Spleen (tissue), 11 donors: ENCODE data around the gene COL23A1. TPM values are rescaled to one million over a fixed set of nuclear protein-coding genes. Genes with fewer than 3 reads are reported as not detected.

Experiments
- DNase-seq: peaks from one replicate; pipeline ENCODE4 v3.0.0-alpha.2; 2020
- H3K27ac ChIP-seq, 8 donors: fragments of 200-600 bp; sonication (generic) in 7 of 8; 1 replicate in 4 of 8; 2 replicates in 4 of 8; pipeline versions ENCODE4 v1.5.0 to v1.8.0; 2016 to 2021; ENCODE audit warnings: inconsistent platforms in 4 of 8, mild to moderate bottlenecking in 4 of 8, moderate library complexity in 1 of 8
- H3K27me3 ChIP-seq, 7 donors: fragments of 200-600 bp; sonication (generic) in 6 of 7; replicated peaks in 1 of 7; 1 replicate in 4 of 7; 2 replicates in 3 of 7; pipeline versions ENCODE4 v1.5.0 to v1.8.0; 2016 to 2021; ENCODE audit warnings: inconsistent platforms in 3 of 7, mild to moderate bottlenecking in 1 of 7
- H3K36me3 ChIP-seq, 6 donors: fragments of 200-600 bp; sonication (generic) in 5 of 6; 1 replicate in 4 of 6; 2 replicates in 2 of 6; pipeline versions ENCODE4 v1.5.0 to v1.8.0; 2016 to 2021; ENCODE audit warnings: inconsistent platforms in 2 of 6
- H3K4me1 ChIP-seq, 6 donors: fragments of 200-600 bp; sonication (generic) in 5 of 6; 1 replicate in 3 of 6; 2 replicates in 3 of 6; pipeline versions ENCODE4 v1.5.0 to v1.8.0; 2016 to 2021; ENCODE audit warnings: inconsistent platforms in 3 of 6
- H3K4me3 ChIP-seq, 8 donors: fragments of 200-600 bp; sonication (generic) in 7 of 8; 1 replicate in 4 of 8; 2 replicates in 4 of 8; pipeline versions ENCODE4 v1.5.0 to v1.8.0; 2016 to 2021; ENCODE audit warnings: inconsistent platforms in 4 of 8, mild to moderate bottlenecking in 4 of 8, moderate library complexity in 2 of 8
- H3K9me3 ChIP-seq, 8 donors: fragments of 200-600 bp; sonication (generic) in 7 of 8; 1 replicate in 4 of 8; 2 replicates in 4 of 8; pipeline versions ENCODE4 v1.5.0 to v1.8.0; 2016 to 2021; ENCODE audit warnings: inconsistent platforms in 4 of 8
- POLR2A ChIP-seq, 3 donors: fragments of 450-650 bp; IDR thresholded peaks; one replicate each; pipeline ENCODE4 v1.5.1; 2017; ENCODE audit warnings: antibody characterized with exemption in 3 of 3, mild to moderate bottlenecking in 1 of 3
- POLR2AphosphoS5 ChIP-seq, 3 donors: sonication (generic); formaldehyde crosslinking; IDR thresholded peaks; one replicate each; pipeline ENCODE4 v1.5.1; 2017; ENCODE audit warnings: antibody characterized with exemption in 3 of 3
- WGBS, 5 donors: extraction: QIAGEN DNeasy Blood & Tissue Kit in 3 of 5; methylation state at CpG; one replicate each; pipeline versions ENCODE4 v1.1.5 to v1.1.7; 2013 to 2018; 5-methylcytosine and 5-hydroxymethylcytosine counted together
- intact Hi-C: fragments of 100-400 bp; cut with DNase I; formaldehyde crosslinking; loops from one replicate; pipeline ENCODE4 v1.15.0; 2023; ENCODE audit warnings: low total_unique reads
- polyA plus RNA-seq, 3 donors: library from polyadenylated mRNA; stranded (reverse); fragments of 200-250 nt; gene quantifications; one replicate each; pipeline ENCODE4 v1.2.1, GENCODE V29; 2013
- total RNA-seq, 7 donors: library from RNA; depleted of rRNA in 3 of 7; stranded (reverse); fragments of >200 nt in 3 of 7; fragmentation: NEBNext Ultra II Directional in 4 of 7; extraction: Animal tissue kit (Norgen Biotek cat#: 25700) in 4 of 7; gene quantifications; one replicate each; pipeline versions ENCODE4 v1.1.0 to v1.2.1, GENCODE V29; 2016 to 2021
- TF ChIP-seq, protein P1 (sequence below), 11 experiments: fragments of 200-600 bp in 7 of 11; fragments of 450-650 bp in 4 of 11; sonication (generic) in 4 of 11; IDR thresholded peaks in 8 of 11; conservative IDR thresholded peaks in 3 of 11; 1 replicate in 7 of 11; 2 replicates in 4 of 11; pipeline versions ENCODE4 v1.4.0 to v1.8.0; 2016 to 2021; ENCODE audit warnings: antibody characterized with exemption in 11 of 11, inconsistent platforms in 4 of 11, mild to moderate bottlenecking in 1 of 11
- donor health status: healthy with polysubstance abuse.
- donor health status: DM: no; HTN: no; CAD: no; lungs with moderate emphysema.
- donor health status: DM: no; HTN: no; CAD: no.
- donor health status: Bipolar disorder and iron deficiency.
- donor health status: healthy.
- donor health status: DM: no; HTN: no; CAD: no.
- donor health status: DM: yes; HTN: yes; CAD: no.

COL23A1 gene
- total and polyA plus RNA-seq, 10 donors = 0.63 to 3.8 (median 1.9) TPM

DNA sequence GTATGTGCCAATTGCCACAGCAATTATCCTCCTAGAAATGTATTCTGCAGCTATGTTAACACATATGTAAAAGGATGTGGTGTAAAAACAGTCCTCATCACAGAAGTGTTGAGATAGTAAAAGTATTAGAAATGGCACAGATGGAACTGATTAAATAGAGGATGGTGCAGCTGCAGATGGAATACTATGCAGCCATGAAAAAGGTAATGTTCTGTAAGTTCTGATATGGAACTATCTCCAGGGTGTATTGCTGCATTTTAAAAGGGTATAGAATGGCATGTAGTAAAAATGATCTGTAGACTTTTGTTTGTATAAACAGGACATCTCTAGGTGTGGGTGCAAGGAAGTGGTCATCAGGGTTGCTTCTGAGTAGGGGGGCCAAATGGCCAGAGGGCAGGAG lies 294.6 kb downstream of the COL23A1 start:
- Histone ChIP-seq H3K9me3 (peaks cover 0 to 4% (median 0%) of the 10 kb centered on the region in 8 donors), H3K4me3 (no peak overlapping the region), H3K27me3 (peaks cover 0 to 7% (median 0%) of the 10 kb centered on the region in 7 donors), H3K36me3 (no peaks in the 10 kb centered on the region), H3K4me1 (no peaks in the 10 kb centered on the region), H3K27ac (no peak overlapping the region)
- intact Hi-C loops = no loop called here
- no peak for DNase-seq
- TF ChIP-seq, protein P1, sequence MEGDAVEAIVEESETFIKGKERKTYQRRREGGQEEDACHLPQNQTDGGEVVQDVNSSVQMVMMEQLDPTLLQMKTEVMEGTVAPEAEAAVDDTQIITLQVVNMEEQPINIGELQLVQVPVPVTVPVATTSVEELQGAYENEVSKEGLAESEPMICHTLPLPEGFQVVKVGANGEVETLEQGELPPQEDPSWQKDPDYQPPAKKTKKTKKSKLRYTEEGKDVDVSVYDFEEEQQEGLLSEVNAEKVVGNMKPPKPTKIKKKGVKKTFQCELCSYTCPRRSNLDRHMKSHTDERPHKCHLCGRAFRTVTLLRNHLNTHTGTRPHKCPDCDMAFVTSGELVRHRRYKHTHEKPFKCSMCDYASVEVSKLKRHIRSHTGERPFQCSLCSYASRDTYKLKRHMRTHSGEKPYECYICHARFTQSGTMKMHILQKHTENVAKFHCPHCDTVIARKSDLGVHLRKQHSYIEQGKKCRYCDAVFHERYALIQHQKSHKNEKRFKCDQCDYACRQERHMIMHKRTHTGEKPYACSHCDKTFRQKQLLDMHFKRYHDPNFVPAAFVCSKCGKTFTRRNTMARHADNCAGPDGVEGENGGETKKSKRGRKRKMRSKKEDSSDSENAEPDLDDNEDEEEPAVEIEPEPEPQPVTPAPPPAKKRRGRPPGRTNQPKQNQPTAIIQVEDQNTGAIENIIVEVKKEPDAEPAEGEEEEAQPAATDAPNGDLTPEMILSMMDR (IDR thresholded peaks at IDR 0.05 in 8 of 11, conservative IDR thresholded peaks at IDR 0.05 in 3 of 11) = no peak
- TF ChIP-seq POLR2AphosphoS5 (IDR thresholded peaks at IDR 0.05) (no peak), POLR2A (IDR thresholded peaks at IDR 0.05) (no peak)

DNA sequence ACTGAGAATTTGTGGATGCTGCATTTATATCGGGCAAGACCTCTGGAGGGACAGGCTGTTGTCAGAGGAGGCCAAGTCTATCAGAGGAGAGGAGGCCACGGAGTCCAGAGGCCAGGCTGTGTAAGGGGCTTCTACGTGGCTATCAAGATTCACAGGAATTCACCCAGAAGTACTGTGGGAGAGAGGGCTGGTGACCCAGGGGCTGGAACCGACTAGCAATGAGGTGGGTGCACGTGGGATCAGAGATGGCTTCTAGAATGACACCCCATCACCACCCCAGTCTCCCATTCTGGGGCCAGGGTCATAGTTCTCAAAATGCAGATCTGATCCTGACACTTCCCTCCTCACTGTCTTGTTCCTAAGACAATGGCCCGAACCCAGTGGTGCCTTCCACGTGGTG lies 296.4 kb downstream of the COL23A1 start:
- H3K4me1 ChIP-seq = no peaks in the 10 kb centered on the region
- no peak overlapping the region for H3K27ac ChIP-seq
- WGBS, 5 donors = 79 to 89% (median 82%) methylated on average over 7 of the region's 7 CpGs
- DNase-seq = peak; percentile 47
- peaks cover 0 to 4% (median 0%) of the 10 kb centered on the region in 8 donors for H3K9me3 ChIP-seq
- no peaks in the 10 kb centered on the region for H3K36me3 ChIP-seq
- TF ChIP-seq POLR2AphosphoS5 (IDR thresholded peaks at IDR 0.05) (no peak), POLR2A (IDR thresholded peaks at IDR 0.05) (no peak)
- TF ChIP-seq, protein P1 (IDR thresholded peaks at IDR 0.05 in 8 of 11, conservative IDR thresholded peaks at IDR 0.05 in 3 of 11) = no peak
- H3K27me3 ChIP-seq = peaks cover 0 to 14% (median 0%) of the 10 kb centered on the region in 7 donors
- no peak overlapping the region for H3K4me3 ChIP-seq
- intact Hi-C loops = no loop called here

DNA sequence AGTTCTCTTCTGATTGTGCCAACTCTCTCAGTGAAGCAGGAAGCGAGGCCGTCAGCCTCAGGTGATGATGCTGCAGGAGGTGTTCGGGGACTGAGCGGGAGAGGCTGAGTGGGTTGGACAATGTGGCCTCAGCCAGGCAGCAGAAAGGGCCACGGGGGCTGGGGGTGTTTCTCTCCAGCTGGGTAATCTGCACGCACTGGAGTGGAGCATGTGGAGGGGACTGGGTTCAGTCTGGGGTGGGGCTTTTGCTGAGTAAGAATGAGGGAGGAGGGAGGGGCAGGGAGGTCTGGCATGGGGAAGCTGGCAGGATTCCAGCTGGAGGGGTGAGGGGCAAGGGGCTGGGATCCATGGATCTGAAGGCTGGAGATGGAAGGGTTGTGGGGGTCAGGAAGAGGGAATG lies 296.8 kb downstream of the COL23A1 start:
- peaks cover 0 to 4% (median 0%) of the 10 kb centered on the region in 8 donors for H3K9me3 ChIP-seq
- peaks cover 0 to 3% (median 0%) of the 10 kb centered on the region in 6 donors for H3K4me1 ChIP-seq
- intact Hi-C loops = no loop called here
- peaks cover 0 to 18% (median 0%) of the 10 kb centered on the region in 7 donors for H3K27me3 ChIP-seq
- DNase-seq = peak; percentile 62
- WGBS, 5 donors = 55 to 71% (median 68%) methylated on average over 6 of the region's 6 CpGs
- no peak overlapping the region for H3K4me3 ChIP-seq
- TF ChIP-seq POLR2AphosphoS5 (IDR thresholded peaks at IDR 0.05) = no peak
- TF ChIP-seq, protein P1 (IDR thresholded peaks at IDR 0.05 in 8 of 11, conservative IDR thresholded peaks at IDR 0.05 in 3 of 11) = no peak
- no peak for TF ChIP-seq POLR2A (IDR thresholded peaks at IDR 0.05)
- H3K27ac ChIP-seq = no peak overlapping the region
- no peaks in the 10 kb centered on the region for H3K36me3 ChIP-seq

DNA sequence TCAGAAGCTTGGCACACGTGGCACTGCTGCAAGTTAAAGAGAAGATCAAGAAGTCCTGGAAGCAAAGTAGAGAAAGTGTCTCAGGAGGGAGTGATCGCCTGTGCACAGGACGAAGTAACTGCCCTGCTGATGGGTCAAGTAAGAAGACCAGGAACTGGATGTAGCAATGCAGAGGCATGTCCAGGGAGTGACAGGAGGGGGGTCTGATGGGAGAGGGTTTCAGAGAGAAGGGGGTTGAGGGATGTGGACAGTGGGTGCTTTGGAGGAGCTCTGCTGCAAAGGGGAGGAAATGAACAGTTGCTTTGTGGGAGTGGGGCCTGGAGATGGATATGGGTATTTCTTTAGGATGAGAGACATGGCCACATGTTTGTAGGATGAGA lies 297.4 kb downstream of the COL23A1 start:
- WGBS, 5 donors = 83 to 90% (median 88%) methylated on average over 3 of the region's 3 CpGs

More for the DNA sequence above, 297.4 kb downstream of the COL23A1 start:
- peaks cover 0 to 4% (median 0%) of the 10 kb centered on the region in 8 donors for H3K9me3 ChIP-seq
- intact Hi-C loops = no loop called here
- TF ChIP-seq, protein P1 (IDR thresholded peaks at IDR 0.05 in 8 of 11, conservative IDR thresholded peaks at IDR 0.05 in 3 of 11) = no peak
- TF ChIP-seq POLR2AphosphoS5 (IDR thresholded peaks at IDR 0.05) (no peak), POLR2A (IDR thresholded peaks at IDR 0.05) (no peak)
- no peak overlapping the region for H3K27ac ChIP-seq
- DNase-seq = no peak
- no peaks in the 10 kb centered on the region for H3K36me3 ChIP-seq
- H3K4me1 ChIP-seq = peaks cover 0 to 4% (median 0%) of the 10 kb centered on the region in 6 donors
- H3K27me3 ChIP-seq = peaks cover 0 to 24% (median 0%) of the 10 kb centered on the region in 7 donors
- no peak overlapping the region for H3K4me3 ChIP-seq
